Ovary (tissue), 9 donors: Measurements from ENCODE around the gene TBC1D3B. TPM values are rescaled to one million over a fixed set of nuclear protein-coding genes. Genes with fewer than 3 reads are reported as not detected.
"Not testable (repeated sequence)": the region's sequence is repeated elsewhere in the genome, so short reads cannot be mapped to it uniquely, and the experiment has no call there.

Source experiments
- DNase-seq, 5 donors: peaks; one replicate each; pipeline ENCODE4 v3.0.0-alpha.2; 2019 to 2020
- H3K27ac ChIP-seq, 2 donors: fragments of 200-600 bp; one replicate each; pipeline versions ENCODE4 v1.5.1 to v1.8.0; 2019 to 2022
- H3K27me3 ChIP-seq: fragments of 200-600 bp; one replicate; pipeline ENCODE4 v1.8.0; 2022
- H3K36me3 ChIP-seq: fragments of 200-600 bp; sonication (generic); one replicate; pipeline ENCODE4 v1.5.1; 2019
- H3K4me1 ChIP-seq: one replicate; pipeline ENCODE4 v1.8.1; 2013; ENCODE audit warnings: mild to moderate bottlenecking, moderate library complexity; ENCODE audit not compliant: insufficient read depth
- H3K4me3 ChIP-seq: fragments of 200-600 bp; sonication (generic); one replicate; pipeline ENCODE4 v1.5.1; 2017
- H3K9me3 ChIP-seq, 2 donors: fragments of 200-600 bp in 1 of 2; sonication (generic) in 1 of 2; one replicate each; pipeline versions ENCODE4 v1.5.1 to v1.8.1; 2013 to 2019; ENCODE audit warnings: mild to moderate bottlenecking in 1 of 2, moderate library complexity in 1 of 2
- EP300 ChIP-seq: sonication (generic); formaldehyde crosslinking; IDR thresholded peaks from one replicate; pipeline ENCODE4 v1.6.1; 2017; ENCODE audit warnings: antibody characterized with exemption
- POLR2A ChIP-seq: fragments of 450-650 bp; IDR thresholded peaks from one replicate; pipeline ENCODE4 v1.6.1; 2017; ENCODE audit warnings: antibody characterized with exemption, mild to moderate bottlenecking, moderate library complexity
- WGBS, 3 donors: extraction: QIAGEN DNeasy Blood & Tissue Kit in 1 of 3; methylation state at CpG; one replicate each; pipeline versions ENCODE4 v1.1.5 to v1.1.7; 2013 to 2017; 5-methylcytosine and 5-hydroxymethylcytosine counted together
- intact Hi-C, 4 donors: fragments of 100-400 bp; cut with DNase I; formaldehyde crosslinking; loops; one replicate each; pipeline versions ENCODE4 v1.11.0 to v1.15.1; 2022 to 2023
- polyA plus RNA-seq, 2 donors: library from polyadenylated mRNA; stranded (reverse); fragments of 200-250 nt in 1 of 2; fragments of 350-450 nt in 1 of 2; fragmentation: Illumina TruSeq in 1 of 2; extraction: RNeasy Lipid Tissue Mini Kit (QIAGEN cat#74804) in 1 of 2; gene quantifications; one replicate each; pipeline ENCODE4 v1.2.3, GENCODE V29; 2013 to 2014
- total RNA-seq, 7 donors: library from RNA; depleted of rRNA in 2 of 7; stranded (reverse); fragments of >200 nt in 2 of 7; fragmentation: NEBNext Ultra II Directional in 3 of 7; extraction: Animal tissue kit (Norgen Biotek cat#: 25700) in 3 of 7; gene quantifications; one replicate each; pipeline versions ENCODE4 v1.1.0 to v1.2.4, GENCODE V29; 2016 to 2023
- TF ChIP-seq, protein P1 (sequence below), 3 donors: fragments of 450-650 bp in 2 of 3; fragments of 200-600 bp in 1 of 3; IDR thresholded peaks; one replicate each; pipeline versions ENCODE4 v1.5.1 to v1.8.0; 2016 to 2022; ENCODE audit warnings: antibody characterized with exemption in 3 of 3, mild to moderate bottlenecking in 1 of 3
- donor health status: DM: no; HTN: no; CAD: no; lungs with moderate emphysema.
- donor health status: DM: no; HTN: no; CAD: no.
- donor health status: Bipolar disorder and iron deficiency.
- donor health status: DM: yes; HTN: yes; CAD: no.
- donor health status: DM: no; HTN: no; CAD: no.
- donor health status: DM: yes; HTN: yes; CAD: no.

TBC1D3B gene
- total and polyA plus RNA-seq, 9 donors: 1.1 to 11.5 (median 4.5) TPM; not detected in 1

DNA sequence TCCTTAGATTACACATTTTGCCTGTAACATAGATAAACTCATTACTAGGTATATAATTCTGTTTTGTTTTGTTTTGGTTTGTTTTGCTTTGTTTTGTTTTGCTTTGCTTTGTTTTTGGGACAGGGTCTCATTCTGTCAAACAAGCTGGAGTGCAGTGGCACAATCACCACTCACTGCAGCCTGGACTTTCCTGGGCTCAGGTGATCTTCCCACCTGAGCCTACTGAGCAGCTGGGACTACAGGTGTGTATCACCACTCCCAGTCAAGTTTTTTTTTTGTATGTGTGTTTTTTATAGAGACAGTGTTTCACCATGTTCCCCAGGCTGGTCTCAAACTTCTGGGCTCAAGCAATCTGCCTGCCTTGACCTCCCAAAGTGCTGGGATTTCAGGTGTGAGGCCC is 33.1 kb upstream of the TBC1D3B start:
- no peaks in the 10 kb centered on the region for H3K27me3 ChIP-seq
- TF ChIP-seq, protein P1, sequence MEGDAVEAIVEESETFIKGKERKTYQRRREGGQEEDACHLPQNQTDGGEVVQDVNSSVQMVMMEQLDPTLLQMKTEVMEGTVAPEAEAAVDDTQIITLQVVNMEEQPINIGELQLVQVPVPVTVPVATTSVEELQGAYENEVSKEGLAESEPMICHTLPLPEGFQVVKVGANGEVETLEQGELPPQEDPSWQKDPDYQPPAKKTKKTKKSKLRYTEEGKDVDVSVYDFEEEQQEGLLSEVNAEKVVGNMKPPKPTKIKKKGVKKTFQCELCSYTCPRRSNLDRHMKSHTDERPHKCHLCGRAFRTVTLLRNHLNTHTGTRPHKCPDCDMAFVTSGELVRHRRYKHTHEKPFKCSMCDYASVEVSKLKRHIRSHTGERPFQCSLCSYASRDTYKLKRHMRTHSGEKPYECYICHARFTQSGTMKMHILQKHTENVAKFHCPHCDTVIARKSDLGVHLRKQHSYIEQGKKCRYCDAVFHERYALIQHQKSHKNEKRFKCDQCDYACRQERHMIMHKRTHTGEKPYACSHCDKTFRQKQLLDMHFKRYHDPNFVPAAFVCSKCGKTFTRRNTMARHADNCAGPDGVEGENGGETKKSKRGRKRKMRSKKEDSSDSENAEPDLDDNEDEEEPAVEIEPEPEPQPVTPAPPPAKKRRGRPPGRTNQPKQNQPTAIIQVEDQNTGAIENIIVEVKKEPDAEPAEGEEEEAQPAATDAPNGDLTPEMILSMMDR (IDR thresholded peaks at IDR 0.05): no peak
- TF ChIP-seq EP300: no peak
- TF ChIP-seq POLR2A: no peak
- peaks cover 2% of the 10 kb centered on the region for H3K4me1 ChIP-seq
- no peak overlapping the region for H3K4me3 ChIP-seq
- no peaks in the 10 kb centered on the region for H3K36me3 ChIP-seq
- no peak overlapping the region for H3K27ac ChIP-seq
- DNase-seq: no peak
- no peaks in the 10 kb centered on the region for H3K9me3 ChIP-seq
- intact Hi-C loops: no loop called here

DNA sequence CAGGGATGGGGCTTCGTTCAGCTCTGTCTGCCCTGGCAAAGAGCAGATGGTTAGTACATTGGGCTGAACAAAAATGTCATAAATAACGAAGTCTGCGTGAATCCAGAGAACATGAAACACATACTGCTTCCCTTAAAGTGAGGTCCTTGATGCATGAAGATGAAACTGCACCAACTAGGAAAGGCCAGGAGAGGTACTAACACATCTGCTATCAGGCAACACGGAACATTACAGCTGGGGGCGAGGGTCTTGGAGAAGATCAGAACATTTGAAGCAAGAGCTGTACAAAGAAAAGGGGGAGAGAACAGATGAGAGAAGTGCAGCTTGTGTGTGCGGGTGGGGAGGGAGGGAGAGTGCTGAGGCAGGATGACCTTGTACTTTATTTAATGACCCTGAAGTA is 30.9 kb upstream of the TBC1D3B start:
- WGBS, 3 donors: 39 to 71% (median 55%) methylated on average over 6 of the region's 6 CpGs
- H3K4me1 ChIP-seq, H3K27me3 ChIP-seq, intact Hi-C loops, H3K36me3 ChIP-seq, H3K9me3 ChIP-seq, H3K4me3 ChIP-seq, DNase-seq, H3K27ac ChIP-seq: not testable (repeated sequence)

DNA sequence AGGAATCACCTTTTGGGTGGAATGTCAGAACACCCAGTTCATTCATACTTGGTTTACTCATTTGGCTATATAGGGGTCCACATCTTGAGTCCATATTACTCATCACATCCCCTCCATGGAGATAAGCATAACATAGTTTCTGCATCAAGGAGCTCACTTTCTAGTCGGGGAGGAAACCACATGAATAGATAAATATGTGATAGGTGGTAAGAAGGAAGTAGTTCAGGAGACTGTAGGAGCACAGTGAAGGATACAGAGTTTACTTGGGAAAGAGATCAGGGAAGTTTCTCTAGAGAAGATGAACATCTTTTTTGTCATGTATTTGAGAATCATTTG is 30.0 kb upstream of the TBC1D3B start:
- H3K27me3 ChIP-seq, H3K27ac ChIP-seq, H3K4me3 ChIP-seq, H3K36me3 ChIP-seq, intact Hi-C loops, H3K9me3 ChIP-seq, DNase-seq: not testable (repeated sequence)
- H3K4me1 ChIP-seq: peaks cover 11% of the 10 kb centered on the region
- 12 to 22% (median 15%) methylated on average over 1 of the region's 1 CpG for WGBS, 3 donors

DNA sequence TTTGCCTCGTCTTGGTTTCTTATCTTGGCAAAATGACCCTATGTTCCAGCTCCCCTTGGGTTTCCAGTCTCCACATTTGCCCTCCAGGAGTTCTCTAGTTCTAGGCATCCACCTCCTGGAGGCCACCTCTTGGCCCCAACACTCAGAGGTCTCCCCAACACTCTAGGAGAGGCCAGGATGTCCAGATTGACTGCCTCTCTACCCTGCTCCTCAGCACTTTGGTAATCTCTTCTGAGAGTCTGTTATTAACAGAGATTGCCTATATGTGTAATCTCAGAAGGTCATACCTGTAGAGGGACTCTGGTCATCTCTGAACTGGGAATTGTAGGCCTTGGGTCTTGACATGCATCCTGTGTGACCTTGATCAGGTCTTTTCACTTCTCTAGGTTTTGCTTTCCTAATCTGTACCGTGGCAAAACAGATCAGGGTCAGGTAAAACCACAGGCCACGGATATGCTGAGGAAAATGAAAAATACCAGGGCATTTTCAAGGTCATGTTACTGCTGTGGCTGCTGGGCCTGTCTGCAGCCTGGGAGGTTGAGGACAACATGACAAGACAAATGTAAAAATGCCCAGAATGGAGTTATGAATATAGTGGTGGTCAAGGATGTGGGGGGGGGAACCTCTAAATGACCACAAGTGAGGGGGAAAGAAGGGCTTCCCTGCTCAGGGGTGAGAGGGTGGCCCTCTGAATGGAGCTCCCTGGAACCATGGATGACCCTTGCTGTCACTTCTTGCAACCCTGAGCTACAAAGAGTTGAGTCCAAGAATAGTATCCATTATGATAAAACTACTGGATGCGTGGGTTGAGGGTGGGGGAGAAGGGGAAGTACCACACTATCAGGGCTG is 29.4 kb upstream of the TBC1D3B start:
- no peak overlapping the region for H3K4me3 ChIP-seq
- peaks cover 11% of the 10 kb centered on the region for H3K4me1 ChIP-seq
- intact Hi-C loops: no loop called here
- H3K27me3 ChIP-seq: no peaks in the 10 kb centered on the region
- H3K27ac ChIP-seq: peak overlapping the region; percentile 17 to 69
- H3K9me3 ChIP-seq: no peaks in the 10 kb centered on the region
- DNase-seq: no peak
- 24 to 38% (median 28%) methylated on average over 4 of the region's 4 CpGs for WGBS, 3 donors
- TF ChIP-seq EP300: no peak
- H3K36me3 ChIP-seq: no peaks in the 10 kb centered on the region

DNA sequence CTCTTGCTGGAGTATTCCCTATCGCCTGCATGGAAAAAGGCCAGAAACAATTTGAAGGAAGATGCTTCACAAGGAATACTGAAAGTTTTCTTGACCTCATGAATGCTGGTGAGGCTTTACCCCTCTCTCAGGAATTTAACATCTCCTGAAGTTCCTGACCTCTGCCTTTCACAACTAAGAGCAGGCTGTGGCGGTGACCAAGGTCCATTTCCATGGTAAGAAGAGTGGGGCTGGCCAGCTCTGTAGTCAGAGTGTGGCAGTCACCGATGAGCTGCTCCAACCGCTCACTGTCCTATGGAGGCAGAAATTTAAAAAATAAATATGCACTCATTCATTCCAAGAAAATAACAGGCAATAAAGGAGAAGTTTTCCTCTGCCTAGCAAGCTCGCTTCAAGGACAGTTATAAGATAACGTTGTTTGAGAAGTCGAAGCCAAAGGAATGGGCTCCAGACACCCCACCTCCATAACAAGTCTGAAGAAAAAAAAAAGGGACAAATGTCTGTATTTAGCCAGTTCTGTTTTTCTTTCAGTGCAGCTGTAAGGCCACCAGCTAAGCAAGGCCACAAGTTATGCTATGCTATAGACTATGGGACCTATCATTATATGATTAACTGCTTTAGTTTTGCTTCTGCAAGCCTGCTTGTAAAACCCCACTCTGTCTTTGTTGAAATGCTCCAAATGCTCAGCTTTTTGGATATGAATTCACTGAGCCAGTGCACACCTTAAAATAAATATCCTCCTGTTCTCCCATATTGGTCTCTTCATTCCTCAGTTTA is 28.5 kb upstream of the TBC1D3B start:
- Histone ChIP-seq H3K4me1 (peaks cover 11% of the 10 kb centered on the region), H3K27ac (peak overlapping the region in 1 of 2 donors; percentile 69), H3K4me3 (no peak overlapping the region), H3K36me3 (no peaks in the 10 kb centered on the region), H3K9me3 (no peaks in the 10 kb centered on the region), H3K27me3 (no peaks in the 10 kb centered on the region)
- 6 to 30% (median 9%) methylated on average over 7 of the region's 7 CpGs for WGBS, 3 donors
- TF ChIP-seq EP300 (no peak), POLR2A (no peak)
- TF ChIP-seq, protein P1 (IDR thresholded peaks at IDR 0.05): no peak
- intact Hi-C loops: no loop called here
- DNase-seq: no peak

DNA sequence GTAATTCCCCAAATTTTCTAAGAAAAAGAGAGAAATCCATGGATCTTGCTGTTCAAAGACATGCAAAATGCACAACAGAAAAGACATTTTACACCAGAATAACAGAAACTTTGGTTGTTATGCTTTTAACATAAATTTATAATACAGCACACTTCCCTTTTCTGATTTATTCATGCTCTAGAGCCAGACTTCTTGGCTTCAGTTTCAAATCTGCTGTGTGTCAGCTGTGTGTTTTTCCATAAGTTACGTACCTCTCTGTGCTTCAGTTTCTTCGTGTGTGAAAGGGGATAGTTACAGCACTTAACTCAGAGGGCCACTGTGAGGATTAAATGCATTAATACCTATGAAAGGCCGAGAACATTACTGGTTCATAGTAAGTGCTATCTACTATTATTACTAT is 26.9 kb upstream of the TBC1D3B start:
- TF ChIP-seq, protein P1 (IDR thresholded peaks at IDR 0.05): no peak
- TF ChIP-seq POLR2A (no peak), EP300 (no peak)
- Histone ChIP-seq H3K27ac (no peak overlapping the region), H3K4me1 (peaks cover 11% of the 10 kb centered on the region), H3K4me3 (no peak overlapping the region), H3K36me3 (no peaks in the 10 kb centered on the region), H3K9me3 (no peaks in the 10 kb centered on the region), H3K27me3 (no peaks in the 10 kb centered on the region)
- DNase-seq: no peak
- intact Hi-C loops: no loop called here
- WGBS, 3 donors: 87 to 93% (median 90%) methylated on average over 3 of the region's 3 CpGs

DNA sequence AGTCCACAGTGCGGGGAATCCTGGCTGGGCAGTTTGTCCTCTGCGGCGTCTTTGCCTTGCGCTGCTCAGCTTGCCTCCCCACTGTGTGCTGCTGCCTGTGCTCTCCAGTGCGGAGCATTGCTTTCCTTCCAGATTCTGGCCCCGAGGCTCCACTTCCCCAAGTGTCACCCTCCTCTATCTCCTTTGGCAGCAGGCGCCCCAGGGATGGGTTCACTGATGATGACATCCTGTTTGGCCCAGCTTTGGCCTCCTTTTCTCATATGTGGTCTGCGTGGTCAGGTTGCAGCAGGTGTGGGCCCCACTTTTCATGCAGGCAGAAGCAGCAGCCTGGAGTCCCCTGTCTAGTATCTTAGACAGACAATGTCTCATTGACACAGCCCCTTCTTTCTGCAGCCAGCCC is 25.1 kb upstream of the TBC1D3B start:
- 93 to 96% (median 95%) methylated on average over 8 of the region's 8 CpGs for WGBS, 3 donors
- H3K27ac ChIP-seq, H3K27me3 ChIP-seq, H3K9me3 ChIP-seq, intact Hi-C loops, DNase-seq, H3K4me3 ChIP-seq, H3K36me3 ChIP-seq: not testable (repeated sequence)
- peaks cover 11% of the 10 kb centered on the region for H3K4me1 ChIP-seq

DNA sequence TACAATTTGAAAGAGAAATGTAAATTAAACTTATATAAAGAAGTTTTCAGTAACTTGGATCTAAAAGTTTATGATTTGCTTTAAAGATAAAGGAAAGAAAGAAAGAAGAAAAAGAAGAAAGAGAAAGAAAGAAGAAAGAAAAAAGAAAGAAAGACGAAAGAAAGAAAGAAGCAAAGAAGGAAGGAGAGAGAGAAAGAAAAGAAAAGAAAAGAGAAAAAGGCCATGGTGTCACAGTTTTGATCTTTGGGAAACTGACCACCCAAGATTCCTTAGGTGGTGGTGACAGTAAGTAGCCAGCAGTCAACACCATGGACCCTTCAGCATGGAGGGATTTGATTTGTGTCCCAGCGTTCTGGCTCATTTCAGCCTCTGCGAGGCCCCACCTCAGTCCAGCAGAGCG is 24.7 kb upstream of the TBC1D3B start:
- H3K27ac ChIP-seq, DNase-seq, H3K27me3 ChIP-seq, H3K36me3 ChIP-seq, H3K9me3 ChIP-seq, H3K4me3 ChIP-seq, intact Hi-C loops: not testable (repeated sequence)
- 91 to 98% (median 93%) methylated on average over 4 of the region's 4 CpGs for WGBS, 3 donors
- H3K4me1 ChIP-seq: peaks cover 11% of the 10 kb centered on the region
